Activated T-helper 1 cell treated with Interleukin-2 at 50 U/mL for 16 hours (primary cell): Measurements from ENCODE around the gene SLITRK2.

Source experiments
- DNase-seq: peaks from one replicate; pipeline ENCODE4 v3.0.0-alpha.2; 2020; ENCODE audit warnings: low read depth

SLITRK2 gene

GRCh38 chrX:145817331-145818185, at the start of gene SLITRK2:
Gene SLITRK2 (plus strand): TSS chrX:145817829. CDS start chrX:145822426, 4,597 bp downstream.
- no peak for DNase-seq

GRCh38 chrX:145773006-145773405, 44.6 kb upstream of the SLITRK2 start:
- DNase-seq: no peak

- DNase-seq: no peak
These were observed 25.3 kb upstream of the SLITRK2 start for GRCh38 chrX:145792281-145792680.

GRCh38 chrX:145803508-145803907, 14.1 kb upstream of the SLITRK2 start:
- DNase-seq: no peak

- DNase-seq: no peak
These were observed 4.5 kb upstream of the SLITRK2 start for GRCh38 chrX:145813081-145813480.

- no peak for DNase-seq
These were observed 871 bp upstream of the SLITRK2 start for GRCh38 chrX:145816601-145817315.

GRCh38 chrX:145818186-145819113, 821 bp downstream of the SLITRK2 start:
- no peak for DNase-seq

GRCh38 chrX:145820825-145821224, 3.2 kb downstream of the SLITRK2 start:
- no peak for DNase-seq

GRCh38 chrX:145821291-145821897, 3.8 kb downstream of the SLITRK2 start:
- no peak for DNase-seq

- no peak for DNase-seq
These were observed 4.4 kb downstream of the SLITRK2 start for GRCh38 chrX:145821898-145822571.

GRCh38 chrX:145823132-145823531, 5.5 kb downstream of the SLITRK2 start:
- no peak for DNase-seq

GRCh38 chrX:145825896-145826295, 8.3 kb downstream of the SLITRK2 start:
- DNase-seq: no peak

- DNase-seq: no peak
These were observed 8.8 kb downstream of the SLITRK2 start for GRCh38 chrX:145826466-145826865.

- DNase-seq: no peak
These were observed 15.2 kb downstream of the SLITRK2 start for GRCh38 chrX:145832796-145833195.

- no peak for DNase-seq
These were observed 22.9 kb downstream of the SLITRK2 start for GRCh38 chrX:145840531-145840930.

GRCh38 chrX:145843146-145843904, 25.7 kb downstream of the SLITRK2 start:
- DNase-seq: no peak

GRCh38 chrX:145844886-145845285, 27.3 kb downstream of the SLITRK2 start:
- no peak for DNase-seq

GRCh38 chrX:145848448-145848847, 30.8 kb downstream of the SLITRK2 start:
- DNase-seq: no peak

- no peak for DNase-seq
These were observed 31.2 kb downstream of the SLITRK2 start for GRCh38 chrX:145848857-145849256.

GRCh38 chrX:145853181-145853580, 35.6 kb downstream of the SLITRK2 start:
- no peak for DNase-seq
